T-helper 2 cell (primary cell): Measurements from ENCODE around the gene OR5T1.

Source experiments
- DNase-seq, 5 experiments: peaks; one replicate each; pipeline versions ENCODE4 v3.0.0 to v3.0.0-alpha.2; 2012 to 2022
- total RNA-seq, 2 donors: gene quantifications; one replicate each; lab custom pipeline; 2026; lab: John Stamatoyannopoulos, UW

Gene OR5T1
- 0 reads per million in 2 donors for total RNA-seq

DNA sequence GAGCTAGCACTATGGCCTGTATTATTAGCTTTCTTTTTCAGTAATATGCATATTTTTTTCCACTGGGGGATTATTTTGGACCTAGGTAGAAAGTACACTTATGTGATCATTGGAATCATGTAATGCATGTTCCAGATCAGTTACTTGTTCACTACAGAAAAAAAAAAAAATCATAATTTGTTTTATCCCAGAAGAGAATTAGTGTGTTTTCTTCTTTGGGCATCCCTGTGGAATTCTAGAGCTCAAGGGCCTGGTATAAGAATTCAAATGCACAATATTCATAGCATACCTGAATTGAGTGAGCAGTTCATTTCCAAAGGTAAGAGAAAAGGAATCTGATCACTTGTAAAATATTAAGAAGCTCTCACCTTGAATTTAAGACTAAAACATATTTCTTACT, at the start of gene OR5T1:
OR5T1 (plus strand) TSS at position 301 of the 400 bp plus-strand sequence. CDS start 1,485 bp downstream, outside the sequence.
- no peak for DNase-seq

GRCh38 chr11:56234155-56234554, 39.8 kb upstream of the OR5T1 start, which contains the start of gene OR5T2:
TSS of gene OR5T2 (minus strand) at chr11:56234255. CDS start at chr11:56233062, 1,193 bp downstream.
- DNase-seq, result no peak

GRCh38 chr11:56251954-56252353, 22.0 kb upstream of the OR5T1 start, which contains the start of gene OR5T3:
TSS of gene OR5T3 (plus strand) at chr11:56252254. CDS start at chr11:56252254, 0 bp downstream.
- no peak for DNase-seq

DNA sequence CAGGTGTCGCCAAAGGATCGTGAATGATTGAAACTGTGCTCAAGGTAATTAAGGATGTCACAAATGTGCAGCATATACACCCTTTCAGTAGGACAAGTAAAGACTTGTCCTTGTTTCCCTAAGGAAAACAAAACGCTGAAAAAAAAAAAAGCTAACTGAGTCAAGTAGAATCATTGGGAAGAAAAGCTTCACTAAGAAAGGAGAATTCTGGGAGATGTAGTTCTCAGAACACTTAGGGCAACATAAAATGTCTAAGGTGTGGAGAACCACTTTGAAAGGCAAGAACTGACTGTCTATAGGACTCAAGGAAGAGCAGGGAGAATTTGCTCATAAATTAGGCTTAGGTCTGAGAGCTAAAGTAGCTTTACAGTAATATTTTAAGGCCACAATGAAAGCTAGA, 2.9 kb upstream of the OR5T1 start:
- no peak for DNase-seq

- DNase-seq, result no peak
These were observed 18.2 kb downstream of the OR5T1 start, which contains the start of gene OR8H1 for GRCh38 chr11:56292154-56292553. TSS of gene OR8H1 (minus strand) at chr11:56292254. CDS start at chr11:56291062, 1,192 bp downstream.

- no peak for DNase-seq
These were observed 22.9 kb downstream of the OR5T1 start for GRCh38 chr11:56296898-56297297.

- DNase-seq, result no peak
These were observed 33.9 kb downstream of the OR5T1 start for GRCh38 chr11:56307836-56308235.

DNA sequence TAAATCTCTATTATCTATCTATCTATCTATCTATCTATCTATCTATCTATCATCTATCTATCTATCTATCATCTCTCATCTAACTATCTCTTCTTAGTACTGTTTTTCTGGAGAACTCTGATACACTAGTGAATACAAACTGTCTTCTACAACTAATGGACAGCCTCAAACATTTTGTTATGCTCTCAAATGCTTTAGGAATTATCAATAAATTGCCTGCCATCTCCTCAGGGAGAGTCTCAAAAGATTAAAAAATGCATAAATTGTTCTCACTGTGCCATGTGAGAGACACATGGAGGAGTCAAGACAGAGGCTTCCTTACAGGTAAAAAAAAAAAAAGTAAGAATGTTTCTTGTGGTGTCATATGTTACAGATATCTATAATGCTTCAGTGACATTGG, 40.9 kb downstream of the OR5T1 start, which contains the start of gene OR8K3:
OR8K3 (plus strand) TSS at position 301 of the 400 bp plus-strand sequence. CDS start 3,163 bp downstream, outside the sequence.
- DNase-seq, result no peak
